ENCODE data around the gene GUCA1C. TPM values are rescaled to one million over a fixed set of nuclear protein-coding genes. Genes with fewer than 3 reads are reported as not detected.

GUCA1C gene
- total and polyA plus RNA-seq, 2 of the 13 experiments (the other 11 are each of a cell fraction or from before 2014, with no cell fraction given) = not detected

DNA sequence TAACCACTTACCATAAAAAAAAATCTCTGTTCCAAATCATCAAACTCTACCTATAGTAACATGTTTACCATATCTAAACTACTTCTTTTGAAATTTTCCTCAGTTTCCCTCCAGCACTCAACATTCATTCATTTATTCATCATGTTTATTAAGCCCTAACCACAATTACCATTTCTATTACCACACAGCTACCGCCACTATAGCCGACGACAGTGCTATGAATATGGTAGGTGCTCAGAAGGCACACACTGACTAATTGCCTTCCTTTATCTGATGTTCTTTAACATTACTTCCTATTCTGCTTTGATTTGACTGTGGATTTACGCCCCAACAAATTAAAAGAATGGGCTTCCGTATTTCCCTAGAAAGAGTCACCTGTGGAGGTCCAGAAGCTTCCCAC, 43.9 kb downstream of the GUCA1C start:
- Histone ChIP-seq H3K9me3 (ENCODE audit: low read length) (no peaks in the 10 kb centered on the region), H3K4me2 (ENCODE audit: low read depth, low read length) (no peak overlapping the region), H3K9ac (ENCODE audit: insufficient read depth, low read depth, low read length) (no peak overlapping the region), H3K27me3 (ENCODE audit: control insufficient read depth in 1 of 2, insufficient read depth in 2 of 2, low read length in 2 of 2) (no peaks in the 10 kb centered on the region), H2AFZ (ENCODE audit: low read length) (no peak overlapping the region), H3K4me3 (replicated peaks in 1 of 3; ENCODE audit: insufficient read depth in 1 of 3, low read depth in 2 of 3, low read length in 3 of 3) (no peak overlapping the region), H3K4me1 (ENCODE audit: insufficient read depth, low read length) (no peaks in the 10 kb centered on the region), H3K36me3 (replicated peaks in 1 of 2; ENCODE audit: control insufficient read depth in 1 of 2, insufficient read depth in 2 of 2, low read length in 2 of 2) (no peaks in the 10 kb centered on the region), H3K27ac (ENCODE audit: extremely low read length, insufficient read depth, low read length) (no peak overlapping the region), H3K79me2 (ENCODE audit: insufficient read depth, low read length) (no peaks in the 10 kb centered on the region), H4K20me1 (ENCODE audit: insufficient read depth, low read length) (no peaks in the 10 kb centered on the region)
- intact Hi-C loops (cut with micrococcal nuclease; ENCODE audit: unreplicated experiment) = no loop called here
- no TSS peak for BruUV-seq (replicated peaks)
- ChIA-PET POLR2A (no interaction called here), CTCF (ENCODE audit: low intra/inter-chr PET ratio, low total read pairs) (no interaction called here)
- no peak for FAIRE-seq
- no peak for DNase-seq (ENCODE audit: low spot score)
- in situ Hi-C loops (cut with HindIII; ENCODE audit: extremely low pct_ligation_motif_present, low pct_unique_long_range_greater_than_20kb) = loop anchor here (10.0 kb wide), 1 partner anchor 415 kb away; no protein-coding TSS in a partner anchor
- ATAC-seq = no peak
- 82% methylated on average over 5 of the region's 5 CpGs for WGBS (ENCODE audit: low lambda C conversion rate)
- no peak for TF ChIP-seq ELF3 (CRISPR knock-in tag; IDR thresholded peaks at IDR 0.05)
- no peak for TF ChIP-seq ZBTB20 (CRISPR knock-in tag; IDR thresholded peaks at IDR 0.05; ENCODE audit: borderline replicate concordance, low read depth)
- no peak for TF ChIP-seq ZNF570 (CRISPR knock-in tag; IDR thresholded peaks at IDR 0.05; ENCODE audit: borderline replicate concordance)
- TF ChIP-seq CREM (IDR thresholded peaks at IDR 0.05) = no peak
- no peak for TF ChIP-seq CREM (CRISPR knock-in tag; IDR thresholded peaks at IDR 0.05)
- no peak for TF ChIP-seq AGO1 (IDR thresholded peaks at IDR 0.05; ENCODE audit: low read depth, low read length, poor library complexity, severe bottlenecking)
- no peak for TF ChIP-seq ZNF460 (CRISPR knock-in tag; IDR thresholded peaks at IDR 0.05; ENCODE audit: borderline replicate concordance)
- TF ChIP-seq JARID2 (CRISPR knock-in tag; IDR thresholded peaks at IDR 0.05; ENCODE audit: insufficient replicate concordance) = no peak
- no peak for TF ChIP-seq NFE2L2 (IDR thresholded peaks at IDR 0.05; ENCODE audit: low read length)
- no peak for TF ChIP-seq CBX5 (CRISPR knock-in tag; IDR thresholded peaks at IDR 0.05; ENCODE audit: borderline replicate concordance)
- no peak for TF ChIP-seq MXI1 (IDR thresholded peaks at IDR 0.05; ENCODE audit: borderline replicate concordance, low read depth, low read length)
- no peak for TF ChIP-seq MED13 (CRISPR knock-in tag; IDR thresholded peaks at IDR 0.05)
- TF ChIP-seq, protein P1, sequence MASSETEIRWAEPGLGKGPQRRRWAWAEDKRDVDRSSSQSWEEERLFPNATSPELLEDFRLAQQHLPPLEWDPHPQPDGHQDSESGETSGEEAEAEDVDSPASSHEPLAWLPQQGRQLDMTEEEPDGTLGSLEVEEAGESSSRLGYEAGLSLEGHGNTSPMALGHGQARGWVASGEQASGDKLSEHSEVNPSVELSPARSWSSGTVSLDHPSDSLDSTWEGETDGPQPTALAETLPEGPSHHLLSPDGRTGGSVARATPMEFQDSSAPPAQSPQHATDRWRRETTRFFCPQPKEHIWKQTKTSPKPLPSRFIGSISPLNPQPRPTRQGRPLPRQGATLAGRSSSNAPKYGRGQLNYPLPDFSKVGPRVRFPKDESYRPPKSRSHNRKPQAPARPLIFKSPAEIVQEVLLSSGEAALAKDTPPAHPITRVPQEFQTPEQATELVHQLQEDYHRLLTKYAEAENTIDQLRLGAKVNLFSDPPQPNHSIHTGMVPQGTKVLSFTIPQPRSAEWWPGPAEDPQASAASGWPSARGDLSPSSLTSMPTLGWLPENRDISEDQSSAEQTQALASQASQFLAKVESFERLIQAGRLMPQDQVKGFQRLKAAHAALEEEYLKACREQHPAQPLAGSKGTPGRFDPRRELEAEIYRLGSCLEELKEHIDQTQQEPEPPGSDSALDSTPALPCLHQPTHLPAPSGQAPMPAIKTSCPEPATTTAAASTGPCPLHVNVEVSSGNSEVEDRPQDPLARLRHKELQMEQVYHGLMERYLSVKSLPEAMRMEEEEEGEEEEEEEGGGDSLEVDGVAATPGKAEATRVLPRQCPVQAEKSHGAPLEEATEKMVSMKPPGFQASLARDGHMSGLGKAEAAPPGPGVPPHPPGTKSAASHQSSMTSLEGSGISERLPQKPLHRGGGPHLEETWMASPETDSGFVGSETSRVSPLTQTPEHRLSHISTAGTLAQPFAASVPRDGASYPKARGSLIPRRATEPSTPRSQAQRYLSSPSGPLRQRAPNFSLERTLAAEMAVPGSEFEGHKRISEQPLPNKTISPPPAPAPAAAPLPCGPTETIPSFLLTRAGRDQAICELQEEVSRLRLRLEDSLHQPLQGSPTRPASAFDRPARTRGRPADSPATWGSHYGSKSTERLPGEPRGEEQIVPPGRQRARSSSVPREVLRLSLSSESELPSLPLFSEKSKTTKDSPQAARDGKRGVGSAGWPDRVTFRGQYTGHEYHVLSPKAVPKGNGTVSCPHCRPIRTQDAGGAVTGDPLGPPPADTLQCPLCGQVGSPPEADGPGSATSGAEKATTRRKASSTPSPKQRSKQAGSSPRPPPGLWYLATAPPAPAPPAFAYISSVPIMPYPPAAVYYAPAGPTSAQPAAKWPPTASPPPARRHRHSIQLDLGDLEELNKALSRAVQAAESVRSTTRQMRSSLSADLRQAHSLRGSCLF (CRISPR knock-in tag; IDR thresholded peaks at IDR 0.05; ENCODE audit: borderline replicate concordance) = no peak
- no peak for TF ChIP-seq MLLT10 (CRISPR knock-in tag; IDR thresholded peaks at IDR 0.05)
- TF ChIP-seq ZBTB8A (CRISPR knock-in tag; IDR thresholded peaks at IDR 0.05; ENCODE audit: borderline replicate concordance, low read depth) = no peak
- no peak for TF ChIP-seq CBX2 (IDR thresholded peaks at IDR 0.05; ENCODE audit: low read depth, low read length)
- TF ChIP-seq CBX2 (CRISPR knock-in tag; IDR thresholded peaks at IDR 0.05; ENCODE audit: low read depth) = no peak
- TF ChIP-seq, protein P2, sequence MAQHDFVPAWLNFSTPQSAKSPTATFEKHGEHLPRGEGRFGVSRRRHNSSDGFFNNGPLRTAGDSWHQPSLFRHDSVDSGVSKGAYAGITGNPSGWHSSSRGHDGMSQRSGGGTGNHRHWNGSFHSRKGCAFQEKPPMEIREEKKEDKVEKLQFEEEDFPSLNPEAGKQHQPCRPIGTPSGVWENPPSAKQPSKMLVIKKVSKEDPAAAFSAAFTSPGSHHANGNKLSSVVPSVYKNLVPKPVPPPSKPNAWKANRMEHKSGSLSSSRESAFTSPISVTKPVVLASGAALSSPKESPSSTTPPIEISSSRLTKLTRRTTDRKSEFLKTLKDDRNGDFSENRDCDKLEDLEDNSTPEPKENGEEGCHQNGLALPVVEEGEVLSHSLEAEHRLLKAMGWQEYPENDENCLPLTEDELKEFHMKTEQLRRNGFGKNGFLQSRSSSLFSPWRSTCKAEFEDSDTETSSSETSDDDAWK (CRISPR knock-in tag; IDR thresholded peaks at IDR 0.05) = no peak
- TF ChIP-seq ZNF674 (CRISPR knock-in tag; IDR thresholded peaks at IDR 0.05; ENCODE audit: low read depth) = no peak
